ENCODE data around the gene DICER1. TPM values are rescaled to one million over a fixed set of nuclear protein-coding genes. Genes with fewer than 3 reads are reported as not detected.
A peak's percentile ranks its signal among the peaks of the same experiment; 100 is the strongest.

Gene DICER1
- total and polyA plus RNA-seq, 12 donors, result 7.1 to 81.5 (median 32.1) TPM

GRCh38 chr14:95125915-95126314 lies 31.4 kb downstream of the DICER1 start:
- Histone ChIP-seq H3K36me3 (replicated peaks in 1 of 2) (peaks cover 0 to 23% of the 10 kb centered on the region in 2 donors), H3K4me1 (replicated peaks in 1 of 2) (peaks cover 14 to 36% of the 10 kb centered on the region in 2 donors), H3K4me3 (no peak overlapping the region), H3K9me3 (replicated peaks in 1 of 3) (no peaks in the 10 kb centered on the region), H3K27ac (no peak overlapping the region), H3K27me3 (no peaks in the 10 kb centered on the region)
- no peak for DNase-seq
- intact Hi-C loops (cut with DNase I), result no loop called here
- WGBS, 4 donors, result 90 to 97% (median 95%) methylated on average over 4 of the region's 4 CpGs
- TF ChIP-seq, protein P1, sequence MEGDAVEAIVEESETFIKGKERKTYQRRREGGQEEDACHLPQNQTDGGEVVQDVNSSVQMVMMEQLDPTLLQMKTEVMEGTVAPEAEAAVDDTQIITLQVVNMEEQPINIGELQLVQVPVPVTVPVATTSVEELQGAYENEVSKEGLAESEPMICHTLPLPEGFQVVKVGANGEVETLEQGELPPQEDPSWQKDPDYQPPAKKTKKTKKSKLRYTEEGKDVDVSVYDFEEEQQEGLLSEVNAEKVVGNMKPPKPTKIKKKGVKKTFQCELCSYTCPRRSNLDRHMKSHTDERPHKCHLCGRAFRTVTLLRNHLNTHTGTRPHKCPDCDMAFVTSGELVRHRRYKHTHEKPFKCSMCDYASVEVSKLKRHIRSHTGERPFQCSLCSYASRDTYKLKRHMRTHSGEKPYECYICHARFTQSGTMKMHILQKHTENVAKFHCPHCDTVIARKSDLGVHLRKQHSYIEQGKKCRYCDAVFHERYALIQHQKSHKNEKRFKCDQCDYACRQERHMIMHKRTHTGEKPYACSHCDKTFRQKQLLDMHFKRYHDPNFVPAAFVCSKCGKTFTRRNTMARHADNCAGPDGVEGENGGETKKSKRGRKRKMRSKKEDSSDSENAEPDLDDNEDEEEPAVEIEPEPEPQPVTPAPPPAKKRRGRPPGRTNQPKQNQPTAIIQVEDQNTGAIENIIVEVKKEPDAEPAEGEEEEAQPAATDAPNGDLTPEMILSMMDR (IDR thresholded peaks at IDR 0.05), result no peak
- TF ChIP-seq POLR2A (IDR thresholded peaks at IDR 0.05), result no peak

- DNase-seq, result no peak
- WGBS, 4 donors, result 70 to 88% (median 75%) methylated on average over 2 to 3 of the region's 3 CpGs
- H3K36me3 ChIP-seq (replicated peaks in 1 of 2), result peaks cover 0 to 23% of the 10 kb centered on the region in 2 donors
- no peak overlapping the region for H3K27ac ChIP-seq
- intact Hi-C loops (cut with DNase I), result no loop called here
- H3K4me3 ChIP-seq, result no peak overlapping the region
- H3K4me1 ChIP-seq (replicated peaks in 1 of 2), result peaks cover 14 to 35% of the 10 kb centered on the region in 2 donors
- no peaks in the 10 kb centered on the region for H3K27me3 ChIP-seq
- TF ChIP-seq, protein P1 (IDR thresholded peaks at IDR 0.05), result no peak
- no peak for TF ChIP-seq POLR2A (IDR thresholded peaks at IDR 0.05)
- no peaks in the 10 kb centered on the region for H3K9me3 ChIP-seq (replicated peaks in 1 of 3)
Observed at GRCh38 chr14:95125221-95125620, 32.1 kb downstream of the DICER1 start.

- 82 to 90% (median 88%) methylated on average over 9 of the region's 9 CpGs for WGBS, 4 donors
- H3K27ac ChIP-seq, result no peak overlapping the region
- no peak overlapping the region for H3K4me3 ChIP-seq
- DNase-seq, result peak in 3 of 7 donors; percentile 28 to 82 (median 52)
- no peaks in the 10 kb centered on the region for H3K27me3 ChIP-seq
- H3K4me1 ChIP-seq (replicated peaks in 1 of 2), result peaks cover 10 to 32% of the 10 kb centered on the region in 2 donors
- peaks cover 0 to 33% of the 10 kb centered on the region in 2 donors for H3K36me3 ChIP-seq (replicated peaks in 1 of 2)
- no peak for TF ChIP-seq POLR2A (IDR thresholded peaks at IDR 0.05)
- TF ChIP-seq, protein P1 (IDR thresholded peaks at IDR 0.05), result no peak
- no peaks in the 10 kb centered on the region for H3K9me3 ChIP-seq (replicated peaks in 1 of 3)
- intact Hi-C loops (cut with DNase I), result no loop called here
Observed at GRCh38 chr14:95123891-95124579, 33.3 kb downstream of the DICER1 start.

DNA sequence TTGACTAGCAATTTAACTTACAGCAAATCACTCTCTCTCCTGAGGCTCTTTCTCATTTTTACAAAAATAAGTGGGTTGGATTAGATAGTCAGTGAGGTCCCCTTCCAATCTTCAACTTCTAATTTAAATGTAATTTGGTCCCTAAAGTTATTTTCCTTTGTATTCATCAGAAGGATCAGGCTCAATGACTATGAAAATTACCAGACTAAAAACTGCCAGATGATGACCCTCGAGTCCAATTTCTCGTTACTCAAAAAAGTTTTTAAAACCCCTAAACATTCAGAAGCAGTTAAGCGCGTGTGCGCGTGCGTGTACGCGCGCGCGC lies 34.7 kb downstream of the DICER1 start:
- peaks cover 0 to 24% of the 10 kb centered on the region in 2 donors for H3K4me1 ChIP-seq (replicated peaks in 1 of 2)
- H3K9me3 ChIP-seq (replicated peaks in 1 of 3), result no peaks in the 10 kb centered on the region
- no peaks in the 10 kb centered on the region for H3K27me3 ChIP-seq
- intact Hi-C loops (cut with DNase I), result no loop called here
- no peak for TF ChIP-seq POLR2A (IDR thresholded peaks at IDR 0.05)
- TF ChIP-seq, protein P1 (IDR thresholded peaks at IDR 0.05), result no peak
- DNase-seq, result no peak
- H3K4me3 ChIP-seq, result no peak overlapping the region
- peaks cover 0 to 34% of the 10 kb centered on the region in 2 donors for H3K36me3 ChIP-seq (replicated peaks in 1 of 2)
- no peak overlapping the region for H3K27ac ChIP-seq
- 95 to 99% (median 98%) methylated on average over 12 of the region's 12 CpGs for WGBS, 4 donors

Measured in adrenal gland (tissue), 12 donors.